HG03196 (cell line): Measurements from ENCODE around the gene IQCK.
"Not testable (repeated sequence)": the region's sequence is repeated elsewhere in the genome, so short reads cannot be mapped to it uniquely, and the experiment has no call there.

Source experiments
- ATAC-seq: cut with Tn5 transposase; IDR thresholded peaks from one replicate; pipeline ENCODE4 v1.9.1; 2021; ENCODE audit not compliant: unreplicated experiment

The IQCK gene

GRCh38 chr16:19716183-19716582, 1.9 kb upstream of the IQCK start:
- ATAC-seq, result no peak

- not testable (repeated sequence) for ATAC-seq
Observed at GRCh38 chr16:19716728-19717127, 1.3 kb upstream of the IQCK start.

- no peak for ATAC-seq
Observed at GRCh38 chr16:19717314-19717713, 757 bp upstream of the IQCK start.

- ATAC-seq, result no peak
Observed at GRCh38 chr16:19718624-19718965, 524 bp downstream of the IQCK start.

GRCh38 chr16:19722269-19722952, 4.3 kb downstream of the IQCK start:
- no peak for ATAC-seq

GRCh38 chr16:19722981-19723380, 4.9 kb downstream of the IQCK start:
- ATAC-seq, result no peak

- ATAC-seq, result no peak
Observed at GRCh38 chr16:19728636-19728965, 10.5 kb downstream of the IQCK start.

GRCh38 chr16:19733551-19733950, 15.5 kb downstream of the IQCK start:
- ATAC-seq, result no peak

- no peak for ATAC-seq
Observed at GRCh38 chr16:19735074-19735867, 17.2 kb downstream of the IQCK start.

- no peak for ATAC-seq
Observed at GRCh38 chr16:19737306-19738038, 19.4 kb downstream of the IQCK start.

- no peak for ATAC-seq
Observed at GRCh38 chr16:19741354-19741753, 23.3 kb downstream of the IQCK start.

GRCh38 chr16:19743816-19744159, 25.7 kb downstream of the IQCK start:
- no peak for ATAC-seq

GRCh38 chr16:19744670-19745069, 26.6 kb downstream of the IQCK start:
- ATAC-seq, result no peak

GRCh38 chr16:19745286-19746010, 27.4 kb downstream of the IQCK start:
- no peak for ATAC-seq

GRCh38 chr16:19746561-19746960, 28.5 kb downstream of the IQCK start:
- no peak for ATAC-seq

- ATAC-seq, result no peak
Observed at GRCh38 chr16:19748389-19749168, 30.5 kb downstream of the IQCK start.

- no peak for ATAC-seq
Observed at GRCh38 chr16:19749571-19750080, 31.6 kb downstream of the IQCK start.

- no peak for ATAC-seq
Observed at GRCh38 chr16:19751478-19752385, 33.7 kb downstream of the IQCK start.

GRCh38 chr16:19753815-19754643, 36.0 kb downstream of the IQCK start:
- ATAC-seq, result no peak
